H1 (cell line): Measurements from ENCODE around the gene HMGB1. TPM values are rescaled to one million over a fixed set of nuclear protein-coding genes. Genes with fewer than 3 reads are reported as not detected.

Experiments
- CHD7 ChIP-seq: fragments of 300-600 bp; sonication (generic); IDR thresholded peaks from 2 replicates; pipeline ENCODE4 v1.7.1; 2012; ENCODE audit warnings: low read length, moderate library complexity, mild to moderate bottlenecking, inconsistent platforms; ENCODE audit not compliant: insufficient replicate concordance
- RNF2 ChIP-seq: fragments of 200-900, 300-1000 bp; sonication (generic); IDR thresholded peaks from 2 replicates; pipeline ENCODE4 v1.7.1; 2016; ENCODE audit warnings: borderline replicate concordance, low read depth, mild to moderate bottlenecking, antibody characterized with exemption, low read length; ENCODE audit not compliant: poor library complexity, severe bottlenecking; ENCODE audit errors: missing control alignments
- SIN3A ChIP-seq, 2 experiments: IDR thresholded peaks in 1 of 2; conservative IDR thresholded peaks in 1 of 2; 2 replicates each; pipeline ENCODE4 v1.6.1; 2011 to 2012; ENCODE audit warnings: low read length in 2 of 2, improper control_type of control experiment in 1 of 2, low read depth in 1 of 2, mild to moderate bottlenecking in 1 of 2
- SRF ChIP-seq: IDR thresholded peaks from 2 replicates; pipeline ENCODE4 v1.6.1; 2011; ENCODE audit warnings: mild to moderate bottlenecking, low read depth, low read length, moderate library complexity
- TBP ChIP-seq: IDR thresholded peaks from 2 replicates; pipeline ENCODE4 v1.6.1; 2011; ENCODE audit warnings: low read depth, low read length, improper control_type of control experiment
- ZNF274 ChIP-seq: IDR thresholded peaks from 2 replicates; pipeline ENCODE4 v1.7.0; 2012; ENCODE audit warnings: low read length, borderline replicate concordance; ENCODE audit errors: extremely low read depth
- polyA plus RNA-seq, 7 experiments: library from polyadenylated mRNA; depleted of rRNA in 3 of 7; stranded (reverse) in 5 of 7; unstranded in 2 of 7; fragments of >200 nt in 5 of 7; fragments of 200-250 nt in 2 of 7; gene quantifications; 1 replicate in 5 of 7; 2 replicates in 1 of 7; 4 replicates in 1 of 7; pipeline versions ENCODE4 v1.2.1 to v1.2.3, GENCODE V29; 2011 to 2013; ENCODE audit warnings: missing spikeins in 2 of 7, mixed read lengths in 2 of 7
- total RNA-seq: library from RNA; stranded (reverse); fragmentation: NEBNext Ultra II Directional; extraction: Animal tissue kit (Norgen Biotek cat#: 25700); gene quantifications from 2 replicates; pipeline ENCODE4 v1.2.1, GENCODE V29; 2021

HMGB1 gene
- total and polyA plus RNA-seq, 2 of the 8 experiments (the other 6 are each of a cell fraction or from before 2014, with no cell fraction given): 123 to 776 TPM

GRCh38 chr13:30423891-30424290, 41.8 kb downstream of the HMGB1 start (continued):
- TF ChIP-seq SRF: no peak
- TF ChIP-seq RNF2: no peak
- TF ChIP-seq TBP: no peak
- TF ChIP-seq ZNF274: no peak
- TF ChIP-seq SIN3A (conservative IDR thresholded peaks at IDR 0.05 in 1 of 2, IDR thresholded peaks at IDR 0.05 in 1 of 2; ENCODE audit: low read depth in 1 of 2, low read length in 2 of 2): no peak
- TF ChIP-seq CHD7: no peak
- TF ChIP-seq, all 59 proteins: peak for 0
